Measurements from ENCODE around the gene ENPP1.
A peak's percentile ranks its signal among the peaks of the same experiment; 100 is the strongest.

Gene ENPP1

DNA sequence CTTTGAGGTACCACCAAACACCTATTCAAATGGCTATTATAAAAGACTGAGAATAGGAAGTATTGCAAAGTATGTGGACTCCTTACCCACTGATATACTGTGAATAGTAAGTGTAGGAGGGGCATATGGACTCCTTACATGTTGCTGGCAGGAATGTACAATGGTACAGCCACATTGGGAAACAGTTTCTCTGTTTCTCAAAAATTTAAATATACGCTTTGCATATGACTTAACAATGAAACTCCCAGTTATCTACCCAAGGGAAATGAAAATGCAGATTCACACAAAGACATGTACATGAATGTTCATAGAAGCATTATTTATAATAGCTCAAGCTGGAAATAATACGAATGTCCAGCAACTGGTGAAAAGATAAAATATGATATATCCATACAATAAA, 5.5 kb upstream of the ENPP1 start:
- DNase-seq (ENCODE audit: insufficient read length, low spot score) (no peak), FAIRE-seq (no peak)
- TF ChIP-seq POLR2A (IDR thresholded peaks at IDR 0.05; ENCODE audit: low read depth, low read length) = no peak

DNA sequence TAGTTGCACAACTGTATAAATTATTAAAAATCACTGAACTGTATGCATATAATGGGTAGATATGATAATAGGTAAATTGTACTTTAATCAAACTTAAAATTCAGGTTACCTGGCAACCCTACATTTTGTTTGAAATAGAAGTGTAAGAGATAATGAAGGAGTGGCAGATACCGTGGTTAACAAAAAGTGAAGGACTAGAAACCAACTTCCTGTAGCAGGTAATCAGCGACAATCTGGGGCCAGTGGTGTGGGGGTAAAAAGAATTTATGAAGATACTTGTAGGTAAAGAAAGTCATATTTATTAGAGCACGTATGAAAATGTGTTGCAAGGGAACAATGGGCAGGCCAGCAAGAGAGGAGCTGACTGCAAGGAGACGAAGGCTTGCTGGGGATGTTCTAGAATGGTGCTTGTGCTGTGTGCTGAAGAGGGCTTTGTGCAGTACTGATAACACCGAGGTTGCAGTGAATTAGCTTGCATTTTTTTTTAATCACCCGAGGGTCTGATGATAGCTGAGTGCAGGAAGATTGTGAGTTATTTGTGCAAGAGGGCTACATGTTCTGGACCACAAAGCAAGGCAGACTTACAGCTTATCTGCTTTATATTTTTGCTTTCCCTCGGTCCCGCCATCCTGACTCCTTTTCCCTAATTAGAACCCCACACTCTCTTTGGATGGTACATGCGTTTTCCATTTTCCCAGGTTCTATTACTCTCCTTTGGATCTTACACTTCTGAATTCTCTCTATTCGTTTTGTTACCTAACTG, 4.6 kb upstream of the ENPP1 start:
- no peak for TF ChIP-seq POLR2A (IDR thresholded peaks at IDR 0.05; ENCODE audit: low read depth, low read length)
- DNase-seq (ENCODE audit: insufficient read length, low spot score) (no peak), FAIRE-seq (no peak)

- FAIRE-seq = no peak
Observed at GRCh38 chr6:131804131-131804530, 3.7 kb upstream of the ENPP1 start.

DNA sequence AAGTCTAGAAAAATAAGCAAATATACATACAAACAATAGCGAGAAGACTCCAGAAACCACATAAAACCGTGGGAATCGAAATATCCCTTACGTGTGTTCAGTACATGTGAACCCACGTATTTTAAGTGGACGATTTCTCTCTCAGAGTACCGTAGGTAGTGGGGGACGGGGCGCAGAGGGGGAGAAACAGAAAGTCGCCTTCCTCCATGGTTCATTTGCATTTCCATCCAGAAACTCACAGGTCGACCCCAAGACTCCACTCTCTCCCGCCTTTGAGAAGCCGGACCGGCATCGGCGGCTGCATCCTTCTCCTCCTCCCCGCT, 538 bp upstream of the ENPP1 start:
- FAIRE-seq (no peak), DNase-seq (ENCODE audit: insufficient read length, low spot score) (no peak)
- no peak for TF ChIP-seq POLR2A (IDR thresholded peaks at IDR 0.05; ENCODE audit: low read depth, low read length)

More at GRCh38 chr6:131804131-131804530, 3.7 kb upstream of the ENPP1 start:
- TF ChIP-seq POLR2A (IDR thresholded peaks at IDR 0.05; ENCODE audit: low read depth, low read length) = no peak
- DNase-seq (ENCODE audit: insufficient read length, low spot score) = no peak

- FAIRE-seq = no peak
- no peak for TF ChIP-seq POLR2A (IDR thresholded peaks at IDR 0.05; ENCODE audit: low read depth, low read length)
- no peak for DNase-seq (ENCODE audit: insufficient read length, low spot score)
Observed at GRCh38 chr6:131808460-131809269, 845 bp downstream of the ENPP1 start.

GRCh38 chr6:131811500-131811899, 3.7 kb downstream of the ENPP1 start:
- DNase-seq (ENCODE audit: insufficient read length, low spot score) = no peak
- TF ChIP-seq POLR2A (IDR thresholded peaks at IDR 0.05; ENCODE audit: low read depth, low read length) = no peak
- FAIRE-seq = no peak

- TF ChIP-seq POLR2A (IDR thresholded peaks at IDR 0.05; ENCODE audit: low read depth, low read length) = no peak
- FAIRE-seq = no peak
- no peak for DNase-seq (ENCODE audit: insufficient read length, low spot score)
Observed at GRCh38 chr6:131813991-131814390, 6.2 kb downstream of the ENPP1 start.

GRCh38 chr6:131816869-131817268, 9.0 kb downstream of the ENPP1 start:
- DNase-seq (ENCODE audit: insufficient read length, low spot score) (no peak), FAIRE-seq (no peak)
- TF ChIP-seq POLR2A (IDR thresholded peaks at IDR 0.05; ENCODE audit: low read depth, low read length) = no peak

- peak; percentile 6 for FAIRE-seq
- DNase-seq (ENCODE audit: insufficient read length, low spot score) = no peak
- no peak for TF ChIP-seq POLR2A (IDR thresholded peaks at IDR 0.05; ENCODE audit: low read depth, low read length)
Observed at GRCh38 chr6:131819572-131820124, 11.8 kb downstream of the ENPP1 start.

DNA sequence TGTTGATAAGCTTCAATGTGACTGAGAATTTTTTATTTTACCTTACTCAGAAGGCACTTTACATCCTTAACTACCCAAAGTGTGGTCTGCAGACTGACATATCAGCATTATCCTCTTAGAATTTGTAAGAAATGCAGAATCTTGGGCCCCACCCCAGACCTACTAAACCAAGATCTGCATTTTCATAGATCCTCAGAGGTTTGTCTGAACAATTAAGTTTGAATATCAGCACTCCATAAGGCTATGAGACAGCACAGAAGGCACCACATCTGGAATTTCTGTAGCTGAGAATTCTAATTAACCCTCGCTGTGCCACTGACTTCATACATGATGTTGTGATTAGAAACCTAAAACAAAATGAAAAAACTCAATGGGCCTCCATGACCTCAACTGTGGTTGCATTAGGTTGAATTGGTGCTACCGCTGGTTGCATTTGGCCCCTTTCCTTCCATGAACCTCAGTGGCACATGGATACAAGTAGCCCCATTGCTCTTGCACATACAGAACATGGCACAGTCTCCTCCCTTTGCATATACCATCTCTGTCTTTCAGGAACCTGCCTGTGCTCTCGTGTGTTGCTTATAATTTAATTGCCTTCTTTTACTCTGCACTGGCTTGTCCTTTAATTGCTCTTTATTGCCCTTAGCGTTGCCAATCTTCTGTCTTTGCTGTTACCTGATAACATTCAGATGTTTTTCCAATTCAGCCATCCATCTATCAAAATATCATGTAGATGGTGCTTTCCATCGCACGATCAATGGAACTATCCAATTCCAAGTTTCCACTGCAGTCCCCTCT, 13.4 kb downstream of the ENPP1 start:
- FAIRE-seq (no peak), DNase-seq (ENCODE audit: insufficient read length, low spot score) (no peak)
- TF ChIP-seq POLR2A (IDR thresholded peaks at IDR 0.05; ENCODE audit: low read depth, low read length) = no peak

- DNase-seq (ENCODE audit: insufficient read length, low spot score) (no peak), FAIRE-seq (no peak)
- no peak for TF ChIP-seq POLR2A (IDR thresholded peaks at IDR 0.05; ENCODE audit: low read depth, low read length)
Observed at GRCh38 chr6:131822119-131822518, 14.3 kb downstream of the ENPP1 start.

- FAIRE-seq = no peak
- DNase-seq (ENCODE audit: insufficient read length, low spot score) = no peak
- TF ChIP-seq POLR2A (IDR thresholded peaks at IDR 0.05; ENCODE audit: low read depth, low read length) = no peak
Observed at GRCh38 chr6:131823276-131823902, 15.6 kb downstream of the ENPP1 start.

DNA sequence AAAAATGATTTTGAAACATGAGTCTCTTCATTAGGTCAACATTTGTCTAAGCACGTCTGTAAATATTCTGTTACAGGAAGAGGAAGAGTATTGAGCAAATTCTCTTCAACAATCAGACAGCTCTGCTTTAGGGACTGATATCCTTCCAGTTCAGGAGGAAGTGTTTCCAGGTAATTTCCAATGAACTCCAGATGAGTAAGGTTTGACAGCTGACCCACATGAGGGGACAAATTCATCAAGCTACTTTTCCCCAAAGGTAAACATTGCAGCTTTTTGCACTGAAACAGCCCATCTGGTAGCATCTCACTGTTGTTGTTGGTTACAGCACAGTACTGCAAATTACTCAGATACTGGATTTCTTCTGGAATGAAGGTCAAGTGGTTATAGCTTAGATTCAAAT, 18.1 kb downstream of the ENPP1 start:
- DNase-seq (ENCODE audit: insufficient read length, low spot score) (no peak), FAIRE-seq (no peak)

More for the DNA sequence above, 18.1 kb downstream of the ENPP1 start:
- TF ChIP-seq POLR2A (IDR thresholded peaks at IDR 0.05; ENCODE audit: low read depth, low read length) = no peak
